HuH-7.5 (cell line): Measurements from ENCODE around the gene TSNAXIP1.
"Not testable (repeated sequence)": the region's sequence is repeated elsewhere in the genome, so short reads cannot be mapped to it uniquely, and the experiment has no call there.

Experiments
- DNase-seq: peaks from one replicate; pipeline ENCODE4 v3.0.0; 2011; ENCODE audit warnings: low spot score

Gene TSNAXIP1

DNA sequence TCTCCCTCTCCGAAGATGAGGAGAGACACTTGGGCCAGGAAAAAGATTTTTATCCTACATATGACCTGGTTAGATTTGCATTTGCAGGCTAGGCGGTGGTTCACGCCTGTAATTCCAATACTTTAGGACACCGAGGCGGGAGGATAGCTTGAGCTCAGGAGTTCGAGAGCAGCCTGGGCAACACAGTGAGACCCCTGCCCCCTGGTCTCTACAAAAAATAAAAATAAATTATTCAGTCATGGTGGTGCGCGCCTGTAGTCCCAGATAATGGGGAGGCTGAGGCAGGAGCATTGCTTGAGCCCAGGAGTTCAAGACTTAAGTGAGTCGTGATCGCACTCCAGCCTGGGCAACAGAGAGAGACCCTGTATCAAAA, 27.5 kb downstream of the TSNAXIP1 start:
- DNase-seq, result no peak

DNA sequence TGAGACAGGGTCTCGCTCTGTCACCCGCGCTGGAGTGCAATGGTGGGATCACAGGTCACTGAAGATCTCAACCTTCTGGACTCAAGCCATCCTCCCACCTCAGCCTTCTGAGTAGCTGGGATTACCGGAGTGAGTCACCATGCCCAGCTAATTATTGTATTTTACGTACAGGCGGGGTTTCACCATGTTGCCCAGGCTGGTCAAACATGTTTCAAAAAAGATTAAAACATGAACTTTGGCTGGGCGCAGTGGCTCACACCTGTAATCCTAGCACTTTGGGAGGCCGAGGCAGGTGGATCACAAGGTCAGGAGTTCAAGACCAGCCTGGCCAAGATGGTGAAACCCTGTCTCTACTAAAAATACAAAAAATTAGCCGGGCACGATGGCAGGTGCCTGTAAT, 30.5 kb downstream of the TSNAXIP1 start:
- not testable (repeated sequence) for DNase-seq

DNA sequence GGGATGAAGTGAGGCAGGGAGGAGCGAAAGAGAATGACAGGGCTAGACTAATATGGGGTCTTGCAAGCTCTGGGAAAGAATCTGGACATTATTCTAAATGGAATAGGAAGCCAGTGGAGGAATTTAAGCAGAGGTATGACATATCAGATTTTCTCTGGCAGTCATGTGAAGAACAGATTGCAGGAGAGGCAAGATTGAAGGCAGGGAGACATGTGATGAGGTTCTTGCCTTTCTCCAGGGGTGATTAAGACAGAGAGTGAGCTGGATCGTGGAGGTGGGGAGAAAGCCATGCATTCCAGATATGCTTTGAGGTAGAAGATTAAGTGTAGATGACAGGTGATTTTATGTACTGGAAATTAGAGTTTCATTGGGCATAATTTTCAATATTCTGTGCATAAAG, 31.1 kb downstream of the TSNAXIP1 start:
- DNase-seq, result no peak

GRCh38 chr16:67841198-67841815, 34.6 kb downstream of the TSNAXIP1 start:
- DNase-seq, result no peak

DNA sequence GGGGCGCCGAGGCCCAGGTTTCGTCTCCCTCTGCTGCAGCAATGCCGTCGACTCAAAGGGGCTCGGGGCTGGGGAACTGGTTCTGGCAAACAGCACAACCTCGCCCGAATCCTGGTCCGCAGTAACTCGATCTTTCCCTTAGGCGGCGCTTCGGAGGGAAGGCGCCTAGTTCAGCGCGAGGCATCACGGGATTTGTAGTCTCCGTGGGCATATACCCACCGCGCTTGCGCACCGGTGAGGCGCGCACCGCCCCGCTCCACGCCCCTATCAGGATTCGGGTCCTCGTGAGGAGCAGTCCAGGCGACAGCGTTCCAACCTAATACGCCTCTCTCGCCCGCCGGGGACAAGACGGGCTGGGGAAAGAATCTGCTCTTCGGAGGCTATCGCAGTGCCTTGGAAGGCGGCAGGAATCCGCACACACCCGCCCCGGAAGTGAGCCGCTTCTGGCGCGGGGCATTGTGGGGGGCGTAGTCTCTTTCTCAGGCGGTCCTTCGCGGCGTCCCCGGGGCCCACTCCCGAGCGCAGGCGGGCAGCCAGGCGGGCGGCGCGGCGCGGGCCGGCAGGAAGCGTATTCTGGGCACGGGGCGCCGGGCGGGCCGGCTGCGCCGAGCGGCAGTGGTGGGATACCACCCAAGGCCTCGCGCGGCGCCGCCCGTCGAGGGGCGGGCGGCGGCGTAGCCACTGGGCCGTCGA, 35.3 kb downstream of the TSNAXIP1 start, which contains the start of gene THAP11:
Gene THAP11 (plus strand): TSS at position 505 of the 693 bp plus-strand sequence. CDS start 235 bp downstream, outside the sequence.
- DNase-seq, result peak; percentile 99

DNA sequence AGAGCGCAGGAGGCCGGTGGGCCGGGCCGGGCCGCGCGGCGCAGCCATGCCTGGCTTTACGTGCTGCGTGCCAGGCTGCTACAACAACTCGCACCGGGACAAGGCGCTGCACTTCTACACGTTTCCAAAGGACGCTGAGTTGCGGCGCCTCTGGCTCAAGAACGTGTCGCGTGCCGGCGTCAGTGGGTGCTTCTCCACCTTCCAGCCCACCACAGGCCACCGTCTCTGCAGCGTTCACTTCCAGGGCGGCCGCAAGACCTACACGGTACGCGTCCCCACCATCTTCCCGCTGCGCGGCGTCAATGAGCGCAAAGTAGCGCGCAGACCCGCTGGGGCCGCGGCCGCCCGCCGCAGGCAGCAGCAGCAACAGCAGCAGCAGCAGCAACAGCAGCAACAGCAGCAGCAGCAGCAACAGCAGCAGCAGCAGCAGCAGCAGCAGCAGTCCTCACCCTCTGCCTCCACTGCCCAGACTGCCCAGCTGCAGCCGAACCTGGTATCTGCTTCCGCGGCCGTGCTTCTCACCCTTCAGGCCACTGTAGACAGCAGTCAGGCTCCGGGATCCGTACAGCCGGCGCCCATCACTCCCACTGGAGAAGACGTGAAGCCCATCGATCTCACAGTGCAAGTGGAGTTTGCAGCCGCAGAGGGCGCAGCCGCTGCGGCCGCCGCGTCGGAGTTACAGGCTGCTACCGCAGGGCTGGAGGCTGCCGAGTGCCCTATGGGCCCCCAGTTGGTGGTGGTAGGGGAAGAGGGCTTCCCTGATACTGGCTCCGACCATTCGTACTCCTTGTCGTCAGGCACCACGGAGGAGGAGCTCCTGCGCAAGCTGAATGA, 36.0 kb downstream of the TSNAXIP1 start:
- DNase-seq, result peak; percentile 79

GRCh38 chr16:67843343-67843765, 36.7 kb downstream of the TSNAXIP1 start:
- DNase-seq, result peak; percentile 29

DNA sequence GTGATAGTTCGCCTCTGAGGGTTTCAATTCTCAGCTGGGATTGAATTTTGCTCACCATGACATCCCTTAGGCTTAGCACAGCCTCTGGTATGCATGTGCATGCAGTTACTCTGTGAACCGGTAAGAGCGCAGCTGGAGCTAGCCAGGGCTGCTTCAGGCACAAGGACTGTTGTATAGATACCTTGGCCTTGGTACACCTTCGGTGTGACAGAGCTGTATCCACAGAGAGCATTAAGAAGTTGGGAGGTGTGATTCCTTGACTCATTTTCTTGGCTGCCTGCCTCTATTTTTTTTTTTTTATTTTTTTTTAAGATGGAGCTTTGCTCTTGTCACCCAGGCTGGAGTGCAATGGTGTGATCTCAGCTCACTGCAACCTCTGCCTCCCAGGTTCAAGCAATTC, 37.8 kb downstream of the TSNAXIP1 start:
- no peak for DNase-seq

GRCh38 chr16:67845291-67846062, 38.8 kb downstream of the TSNAXIP1 start:
- DNase-seq, result no peak

- no peak for DNase-seq
Observed at GRCh38 chr16:67846063-67846319, 39.3 kb downstream of the TSNAXIP1 start.

GRCh38 chr16:67846320-67847063, 39.8 kb downstream of the TSNAXIP1 start, which contains the start of gene NUTF2:
TSS of gene NUTF2 (plus strand) at chr16:67846933. CDS start at chr16:67865131, 18,198 bp downstream.
- DNase-seq, result peak; percentile 96

- peak; percentile 79 for DNase-seq
Observed at GRCh38 chr16:67847064-67847861, 40.6 kb downstream of the TSNAXIP1 start, which contains the start of gene CENPT. TSS of gene CENPT (minus strand) at chr16:67847693. CDS start at chr16:67833859, 13,834 bp downstream.

GRCh38 chr16:67848118-67848517, 41.4 kb downstream of the TSNAXIP1 start:
- DNase-seq, result no peak

DNA sequence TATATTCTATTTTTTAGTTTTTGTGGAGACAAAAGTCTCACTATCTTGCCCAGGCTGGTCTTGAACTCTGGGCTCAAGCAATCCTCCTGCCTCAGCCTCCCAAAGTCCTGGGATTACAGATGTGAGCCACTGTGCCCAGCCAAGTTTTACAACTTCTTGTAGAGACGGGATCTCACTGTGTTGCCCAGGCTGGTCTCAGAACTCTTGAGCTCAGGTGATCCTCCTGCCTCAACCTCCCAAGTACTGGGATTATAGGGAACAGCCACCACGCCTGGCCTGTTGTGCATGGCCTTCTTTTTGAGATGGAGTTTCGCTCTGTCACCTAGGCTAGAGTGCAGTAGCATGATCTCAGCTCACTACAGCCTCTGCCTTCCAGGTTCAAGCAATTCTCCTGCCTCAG, 47.0 kb downstream of the TSNAXIP1 start:
- no peak for DNase-seq

- no peak for DNase-seq
Observed at GRCh38 chr16:67855789-67856188, 49.1 kb downstream of the TSNAXIP1 start.

DNA sequence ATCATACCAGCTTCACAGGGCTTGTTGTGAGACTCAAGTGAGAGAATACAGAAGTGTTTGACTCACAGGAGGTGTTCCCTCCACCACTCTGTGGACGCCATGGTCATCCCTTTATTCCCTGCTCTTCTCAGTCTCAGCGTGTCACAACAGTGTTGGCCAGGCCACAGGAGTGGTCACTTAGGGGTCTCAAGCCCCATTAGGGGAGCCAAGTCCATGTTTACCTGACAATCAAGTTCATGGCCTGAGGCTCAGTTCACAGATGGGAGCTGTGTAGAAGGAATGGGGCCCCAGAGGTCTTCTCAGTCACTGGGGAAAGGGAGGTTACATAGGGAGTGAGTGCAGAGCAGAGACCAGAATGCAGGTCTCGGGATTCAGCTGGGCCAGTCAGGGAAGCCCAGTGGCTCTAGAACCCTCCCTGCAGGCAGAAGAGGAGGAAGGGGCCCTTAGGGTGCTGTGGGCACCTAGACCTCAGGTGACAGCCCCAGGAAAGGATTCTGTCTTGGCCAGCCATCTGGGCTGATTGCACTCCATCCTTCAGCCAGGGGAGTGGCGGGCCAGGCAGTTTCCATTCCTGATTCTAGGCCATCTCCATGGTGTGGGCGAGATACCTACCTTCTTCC, 50.3 kb downstream of the TSNAXIP1 start:
- DNase-seq, result no peak

DNA sequence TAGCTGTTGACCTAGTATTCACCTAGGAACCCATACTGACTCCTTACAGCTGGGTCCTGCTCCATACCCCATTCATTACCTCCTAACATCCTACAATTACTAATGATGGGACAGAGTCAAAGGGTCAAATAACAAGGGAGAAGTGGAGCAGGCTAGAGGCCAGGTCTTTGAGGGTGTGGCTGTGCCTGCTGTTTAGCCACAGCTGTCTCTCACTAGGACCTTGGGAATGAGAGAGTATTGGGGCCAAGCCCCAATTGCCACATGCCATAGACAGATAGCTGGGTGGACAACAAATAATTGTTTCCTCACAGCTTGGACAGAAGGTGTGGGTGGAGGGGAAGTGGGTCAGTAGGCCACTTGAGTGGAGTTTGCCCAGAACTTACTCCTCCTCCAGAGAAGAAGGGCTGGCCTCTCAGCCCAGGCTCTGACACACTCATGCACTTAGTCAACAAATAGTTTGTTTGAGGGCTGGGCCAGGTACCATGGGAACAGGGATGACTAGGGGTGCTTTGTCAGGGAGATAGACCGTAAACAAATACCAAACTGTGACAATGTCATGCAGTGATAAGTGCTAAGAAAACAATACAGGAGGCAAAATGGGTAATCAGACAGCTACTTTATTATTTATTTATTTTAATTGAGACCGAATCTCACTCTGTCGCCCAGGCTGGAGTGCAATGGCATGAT, 51.0 kb downstream of the TSNAXIP1 start:
- DNase-seq, result peak; percentile 78

GRCh38 chr16:67858500-67858899, 51.8 kb downstream of the TSNAXIP1 start:
- no peak for DNase-seq

- DNase-seq, result no peak
Observed at GRCh38 chr16:67860589-67861398, 54.1 kb downstream of the TSNAXIP1 start.
